ENCODE measurements around the gene OTUB1. TPM values are rescaled to one million over a fixed set of nuclear protein-coding genes. Genes with fewer than 3 reads are reported as not detected.
"Not testable (repeated sequence)": the region's sequence is repeated elsewhere in the genome, so short reads cannot be mapped to it uniquely, and the experiment has no call there.

OTUB1 gene
- total RNA-seq, 1 experiment from 2014 or later = 97.3 TPM

DNA sequence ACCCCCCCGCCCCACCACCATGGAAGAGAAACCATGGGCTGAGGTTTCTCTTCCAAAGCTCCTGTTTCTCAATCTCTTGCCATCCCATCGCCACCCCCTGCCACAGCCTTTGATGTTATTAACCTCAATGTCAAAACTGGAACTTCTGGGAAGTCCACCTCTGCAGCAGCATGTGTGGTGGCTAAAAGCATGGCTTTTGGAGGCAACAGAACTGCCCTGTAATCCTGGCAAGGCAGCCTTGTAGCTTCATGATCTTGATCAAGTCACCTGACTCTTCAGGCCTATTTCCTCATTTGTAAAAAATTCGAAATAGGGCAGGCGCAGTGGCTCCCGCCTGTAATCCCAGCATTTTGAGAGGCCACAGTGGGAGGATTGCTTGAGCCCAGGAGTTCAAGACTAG is 15.3 kb upstream of the OTUB1 start:
- no peak for DNase-seq (ENCODE audit: low read depth)
- in situ Hi-C loops (cut with HindIII; ENCODE audit: low pct_unique_long_range_greater_than_20kb, low sequenced_read_pairs) = no loop called here

DNA sequence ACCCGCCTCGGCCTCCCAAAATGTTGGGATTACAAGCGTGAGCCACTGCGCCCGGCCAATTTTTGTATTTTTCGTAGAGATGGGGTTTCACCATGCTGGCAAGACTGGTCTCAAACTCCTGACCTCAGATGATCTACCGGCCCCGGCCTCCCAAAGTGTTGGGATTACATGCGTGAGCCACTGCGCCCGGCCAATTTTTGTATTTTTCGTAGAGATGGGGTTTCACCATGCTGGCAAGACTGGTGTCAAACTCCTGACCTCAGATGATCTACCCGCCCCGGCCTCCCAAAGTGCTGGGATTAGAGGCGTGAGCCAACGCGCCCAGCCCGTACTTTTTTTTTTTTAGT is 12.4 kb upstream of the OTUB1 start:
- DNase-seq (ENCODE audit: low read depth); in situ Hi-C loops (cut with HindIII; ENCODE audit: low pct_unique_long_range_greater_than_20kb, low sequenced_read_pairs): not testable (repeated sequence)

DNA sequence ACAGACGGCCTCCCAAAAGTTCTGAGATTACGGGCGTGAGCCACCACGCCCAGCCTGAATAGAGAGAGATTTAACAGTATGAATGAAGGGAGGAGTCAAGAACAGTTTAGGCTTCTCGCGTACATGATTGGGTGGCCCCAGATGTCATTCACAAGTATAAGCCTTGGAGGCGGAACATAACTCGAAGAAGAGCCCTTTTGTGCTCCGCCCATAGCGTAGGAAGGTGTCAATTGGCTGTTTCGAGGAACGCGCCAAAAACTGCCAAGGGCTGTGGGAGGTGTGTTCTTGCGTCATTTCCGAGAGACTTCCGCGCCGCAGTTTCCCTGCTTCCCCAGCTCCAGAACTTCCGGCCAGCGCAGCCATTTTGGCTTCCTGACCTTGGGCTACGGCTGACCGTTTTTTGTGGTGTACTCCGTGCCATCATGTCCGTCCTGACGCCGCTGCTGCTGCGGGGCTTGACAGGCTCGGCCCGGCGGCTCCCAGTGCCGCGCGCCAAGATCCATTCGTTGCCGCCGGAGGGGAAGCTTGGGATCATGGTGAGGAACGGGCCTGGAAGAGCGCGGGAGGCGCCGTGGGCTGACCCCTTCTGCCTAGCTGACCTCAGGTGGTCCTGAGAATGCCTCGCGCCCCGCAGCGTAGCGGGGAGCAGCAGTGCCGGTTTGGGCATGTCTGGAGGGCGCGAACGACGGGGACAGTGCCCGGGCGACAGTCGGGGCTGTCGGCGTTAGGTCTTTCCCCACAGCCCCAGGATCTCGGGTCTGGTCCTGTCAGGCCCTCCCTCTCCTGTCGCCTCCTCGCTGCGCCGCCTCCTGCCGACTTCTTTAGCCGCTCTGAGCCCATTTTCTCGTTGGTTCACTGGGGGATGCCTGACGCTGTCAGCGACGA is 11.7 kb upstream of the OTUB1 start, which contains the start of gene COX8A:
TSS of gene COX8A (plus strand) at position 362 of the 885 bp plus-strand sequence. CDS start at position 423, 61 bp downstream.
- DNase-seq (ENCODE audit: low read depth) = peak; percentile 98
- in situ Hi-C loops (cut with HindIII; ENCODE audit: low pct_unique_long_range_greater_than_20kb, low sequenced_read_pairs) = no loop called here

DNA sequence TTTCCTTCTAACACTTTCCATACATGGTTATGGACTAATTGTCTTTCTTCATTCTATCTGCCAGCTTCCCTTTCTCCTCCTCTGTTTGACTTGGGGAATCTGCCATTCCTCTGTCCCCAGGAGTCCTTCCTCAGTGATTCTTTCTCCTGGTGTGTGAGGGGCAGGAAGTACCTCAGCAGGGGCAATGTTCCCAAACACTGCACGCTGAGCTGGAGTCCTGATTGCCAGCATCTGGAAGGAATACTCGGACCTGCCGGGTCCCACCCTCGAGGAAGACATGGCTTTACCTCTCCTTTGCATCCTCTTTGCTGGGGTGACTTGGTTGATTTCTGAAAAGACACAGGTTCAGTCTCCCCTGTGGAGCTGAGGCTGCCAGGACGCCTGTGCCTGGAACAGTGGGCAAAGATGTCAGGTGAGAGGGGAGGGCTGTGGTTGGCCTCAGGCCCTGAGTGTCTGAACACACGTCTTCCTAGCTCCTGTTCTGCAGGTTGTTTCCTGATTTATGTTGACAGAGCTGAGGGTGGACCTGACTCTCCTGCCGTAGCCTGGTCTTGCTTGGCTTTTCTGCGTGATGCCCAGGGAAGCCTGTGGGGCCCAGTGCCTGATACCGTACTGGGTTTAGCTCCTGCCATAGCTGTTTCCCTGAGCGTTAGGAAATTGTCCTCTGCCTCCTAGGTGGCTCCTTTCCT is 7.5 kb upstream of the OTUB1 start:
- no peak for DNase-seq (ENCODE audit: low read depth)
- in situ Hi-C loops (cut with HindIII; ENCODE audit: low pct_unique_long_range_greater_than_20kb, low sequenced_read_pairs) = no loop called here

DNA sequence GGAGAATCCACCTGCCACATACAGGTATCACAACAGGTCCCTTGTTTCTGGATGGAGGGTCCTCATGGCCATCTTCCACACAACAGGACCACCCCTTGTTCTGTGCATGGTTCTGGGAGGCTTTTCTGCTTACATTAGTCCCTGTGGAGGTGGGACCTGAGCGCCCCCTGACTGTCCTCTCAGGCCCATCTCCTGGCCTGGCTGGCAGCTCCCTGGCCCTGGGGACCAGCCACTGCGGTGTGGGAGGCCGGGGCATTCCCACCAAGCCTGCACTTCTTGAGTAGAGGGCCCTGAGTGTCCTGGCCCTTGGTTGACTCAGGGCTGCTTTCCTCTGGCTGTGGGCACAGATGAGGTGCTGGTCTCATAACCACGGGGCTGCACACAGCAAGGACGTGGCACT is 6.8 kb upstream of the OTUB1 start:
- in situ Hi-C loops (cut with HindIII; ENCODE audit: low pct_unique_long_range_greater_than_20kb, low sequenced_read_pairs) = no loop called here

DNA sequence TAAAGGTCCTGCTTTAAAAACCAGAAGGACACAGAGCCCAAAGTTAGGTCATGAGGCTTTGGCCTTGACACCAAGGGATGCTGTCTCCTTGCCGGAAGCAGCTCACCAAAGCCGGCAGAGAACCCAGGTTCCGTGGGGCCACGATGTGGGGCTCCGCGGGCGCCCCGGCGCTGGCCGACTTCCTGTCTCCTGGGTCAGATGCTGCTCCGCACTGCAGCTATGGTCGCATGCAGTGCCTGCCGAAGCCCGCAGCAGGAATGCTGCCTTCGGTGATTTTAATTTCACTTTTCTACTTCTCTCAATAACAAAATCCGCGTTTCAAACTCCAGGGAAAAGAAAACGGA is 454 bp upstream of the OTUB1 start:
- no peak for DNase-seq (ENCODE audit: low read depth)
- in situ Hi-C loops (cut with HindIII; ENCODE audit: low pct_unique_long_range_greater_than_20kb, low sequenced_read_pairs) = no loop called here

More for the DNA sequence above, 6.8 kb upstream of the OTUB1 start:
- DNase-seq (ENCODE audit: low read depth) = no peak

DNA sequence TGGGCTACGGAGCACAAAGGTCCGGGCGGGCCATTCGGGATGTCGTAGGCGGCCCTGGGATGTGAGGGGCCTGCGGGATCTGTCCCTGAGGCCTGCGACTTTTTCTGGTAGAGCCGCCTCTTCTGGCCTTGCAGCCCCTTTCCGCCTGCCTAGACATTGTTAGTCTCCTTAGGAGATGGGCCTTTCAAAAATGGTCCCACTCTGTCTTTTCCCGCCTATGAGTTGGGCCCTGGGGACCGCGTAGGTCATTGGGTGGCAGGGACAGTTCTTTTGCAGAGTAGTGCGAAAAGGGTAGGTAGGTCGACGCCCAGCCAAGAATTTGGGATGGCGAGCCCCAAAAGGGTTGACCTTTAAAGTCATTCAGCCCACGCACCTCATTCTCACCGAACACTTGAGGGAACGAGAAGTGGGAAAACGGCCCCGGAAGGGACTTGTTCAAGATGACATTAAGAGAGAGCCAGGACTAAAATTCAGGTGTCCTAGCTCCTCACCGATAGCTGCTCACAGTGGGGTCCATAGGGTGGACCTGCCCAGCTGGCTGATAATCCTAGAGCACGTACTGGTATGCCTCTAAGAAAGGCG is 785 bp downstream of the OTUB1 start:
- no peak for DNase-seq (ENCODE audit: low read depth)
- in situ Hi-C loops (cut with HindIII; ENCODE audit: low pct_unique_long_range_greater_than_20kb, low sequenced_read_pairs) = no loop called here

DNA sequence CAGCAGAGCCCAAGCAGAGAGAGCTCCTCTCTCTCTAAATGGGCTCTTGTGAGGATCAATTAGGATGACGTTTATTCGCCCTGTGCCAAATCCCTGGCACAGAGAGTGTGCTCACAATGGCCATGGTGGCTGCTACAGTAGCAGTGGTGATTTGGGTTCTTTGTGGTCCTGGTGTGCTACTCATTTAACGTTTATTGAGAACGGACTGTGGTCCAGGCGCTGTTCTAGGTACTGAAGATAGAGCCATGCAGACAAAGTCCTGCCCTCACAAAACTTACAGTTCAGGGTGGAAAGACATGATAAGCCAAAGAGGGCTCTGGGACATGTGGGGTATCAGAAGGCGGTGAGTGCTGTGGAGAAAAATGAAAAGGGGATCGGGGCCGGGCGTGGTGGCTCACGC is 5.3 kb downstream of the OTUB1 start:
- in situ Hi-C loops (cut with HindIII; ENCODE audit: low pct_unique_long_range_greater_than_20kb, low sequenced_read_pairs) = no loop called here
- DNase-seq (ENCODE audit: low read depth) = no peak

DNA sequence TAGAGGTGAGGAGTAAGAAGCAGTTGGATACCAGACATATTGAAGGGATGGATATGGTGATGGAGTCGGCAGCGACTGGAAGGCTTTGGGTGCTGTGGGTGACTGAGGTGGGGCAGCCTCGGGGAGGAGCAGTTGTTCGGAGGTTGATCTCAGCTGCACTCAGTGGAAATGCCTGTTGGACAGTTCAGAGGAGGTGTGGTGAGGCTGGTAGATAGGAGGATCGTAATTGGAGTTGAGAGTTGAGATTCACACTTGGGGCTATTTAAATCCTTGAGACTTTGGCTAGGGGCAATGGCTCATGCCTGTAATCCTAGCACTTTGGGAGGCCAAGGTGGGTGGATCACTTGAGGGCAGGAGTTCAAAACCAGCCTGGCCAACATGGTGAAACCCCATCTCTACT is 6.9 kb downstream of the OTUB1 start:
- in situ Hi-C loops (cut with HindIII; ENCODE audit: low pct_unique_long_range_greater_than_20kb, low sequenced_read_pairs) = no loop called here
- no peak for DNase-seq (ENCODE audit: low read depth)

DNA sequence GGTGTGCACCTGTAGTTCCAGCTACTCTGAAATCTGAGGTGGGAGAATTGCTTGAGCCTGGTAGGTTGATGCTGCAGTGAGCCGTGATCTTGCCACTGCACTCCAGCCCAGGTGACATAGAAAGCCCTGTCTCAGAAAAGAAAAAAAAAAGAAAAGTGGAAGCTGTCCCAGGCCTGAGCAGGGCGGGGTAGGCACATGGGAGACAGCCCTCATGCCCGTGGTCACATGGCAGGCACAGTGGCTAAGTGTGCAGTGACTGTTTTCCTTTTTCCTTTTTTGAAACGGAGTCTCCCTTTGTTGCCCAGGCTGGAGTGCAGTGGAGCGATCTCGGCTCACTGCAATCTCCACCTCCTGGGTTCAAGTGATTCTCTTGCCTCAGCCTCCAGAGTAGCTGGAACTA is 7.8 kb downstream of the OTUB1 start:
- DNase-seq (ENCODE audit: low read depth) = no peak
- in situ Hi-C loops (cut with HindIII; ENCODE audit: low pct_unique_long_range_greater_than_20kb, low sequenced_read_pairs) = no loop called here

DNA sequence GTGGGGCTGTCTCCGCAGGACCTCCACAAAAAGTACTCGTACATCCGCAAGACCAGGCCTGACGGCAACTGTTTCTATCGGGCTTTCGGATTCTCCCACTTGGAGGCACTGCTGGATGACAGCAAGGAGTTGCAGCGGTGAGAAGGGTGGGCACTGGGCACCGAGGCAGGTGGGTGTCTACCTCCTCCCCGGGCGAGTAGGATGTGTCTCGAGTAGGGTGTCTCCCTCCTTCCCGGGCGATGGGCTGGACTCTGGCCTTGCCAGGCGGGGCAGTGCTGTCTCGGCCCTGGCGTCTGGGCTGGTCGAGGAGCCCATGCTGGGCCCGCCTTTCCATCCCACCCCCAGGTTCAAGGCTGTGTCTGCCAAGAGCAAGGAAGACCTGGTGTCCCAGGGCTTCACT is 10.3 kb downstream of the OTUB1 start:
- DNase-seq (ENCODE audit: low read depth) = no peak
- in situ Hi-C loops (cut with HindIII; ENCODE audit: low pct_unique_long_range_greater_than_20kb, low sequenced_read_pairs) = no loop called here

DNA sequence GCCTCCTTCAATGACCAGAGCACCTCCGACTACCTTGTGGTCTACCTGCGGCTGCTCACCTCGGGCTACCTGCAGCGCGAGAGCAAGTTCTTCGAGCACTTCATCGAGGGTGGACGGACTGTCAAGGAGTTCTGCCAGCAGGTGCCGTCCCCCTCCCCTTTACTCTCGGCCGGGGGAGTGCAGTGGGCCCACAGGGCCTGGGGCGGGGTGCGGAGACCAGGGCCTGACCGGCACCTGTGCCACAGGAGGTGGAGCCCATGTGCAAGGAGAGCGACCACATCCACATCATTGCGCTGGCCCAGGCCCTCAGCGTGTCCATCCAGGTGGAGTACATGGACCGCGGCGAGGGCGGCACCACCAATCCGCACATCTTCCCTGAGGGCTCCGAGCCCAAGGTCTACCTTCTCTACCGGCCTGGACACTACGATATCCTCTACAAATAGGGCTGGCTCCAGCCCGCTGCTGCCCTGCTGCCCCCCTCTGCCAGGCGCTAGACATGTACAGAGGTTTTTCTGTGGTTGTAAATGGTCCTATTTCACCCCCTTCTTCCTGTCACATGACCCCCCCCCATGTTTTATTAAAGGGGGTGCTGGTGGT is 11.0 kb downstream of the OTUB1 start:
- no peak for DNase-seq (ENCODE audit: low read depth)
- in situ Hi-C loops (cut with HindIII; ENCODE audit: low pct_unique_long_range_greater_than_20kb, low sequenced_read_pairs) = no loop called here

DNA sequence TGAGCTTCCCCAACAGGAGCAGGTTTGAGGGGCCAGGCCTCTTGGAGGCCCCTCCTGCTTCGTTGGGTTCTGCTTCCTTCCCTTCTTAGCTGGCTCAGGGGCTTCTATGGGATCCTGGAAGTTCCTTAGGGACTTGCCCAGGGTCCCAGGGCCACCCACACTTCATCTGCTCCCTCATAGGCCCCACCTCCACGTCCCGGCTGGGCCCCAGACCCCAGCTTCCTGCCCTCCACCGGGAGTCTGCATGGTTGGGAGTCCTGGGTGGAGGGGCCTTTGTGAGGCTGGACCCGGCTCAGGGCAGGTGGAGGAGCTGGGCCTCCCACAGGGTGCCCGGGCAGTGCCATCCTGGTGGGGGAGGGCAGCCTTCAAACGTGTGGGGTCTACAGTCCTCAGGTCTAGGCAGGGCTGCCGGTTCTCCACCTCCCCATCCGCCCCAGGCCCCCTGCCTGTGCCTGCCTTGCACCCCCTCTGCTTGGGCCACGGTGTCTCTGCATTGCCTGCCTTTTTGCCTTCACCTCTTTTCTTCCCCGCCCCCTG is 11.6 kb downstream of the OTUB1 start:
- no peak for DNase-seq (ENCODE audit: low read depth)
- in situ Hi-C loops (cut with HindIII; ENCODE audit: low pct_unique_long_range_greater_than_20kb, low sequenced_read_pairs) = no loop called here

DNA sequence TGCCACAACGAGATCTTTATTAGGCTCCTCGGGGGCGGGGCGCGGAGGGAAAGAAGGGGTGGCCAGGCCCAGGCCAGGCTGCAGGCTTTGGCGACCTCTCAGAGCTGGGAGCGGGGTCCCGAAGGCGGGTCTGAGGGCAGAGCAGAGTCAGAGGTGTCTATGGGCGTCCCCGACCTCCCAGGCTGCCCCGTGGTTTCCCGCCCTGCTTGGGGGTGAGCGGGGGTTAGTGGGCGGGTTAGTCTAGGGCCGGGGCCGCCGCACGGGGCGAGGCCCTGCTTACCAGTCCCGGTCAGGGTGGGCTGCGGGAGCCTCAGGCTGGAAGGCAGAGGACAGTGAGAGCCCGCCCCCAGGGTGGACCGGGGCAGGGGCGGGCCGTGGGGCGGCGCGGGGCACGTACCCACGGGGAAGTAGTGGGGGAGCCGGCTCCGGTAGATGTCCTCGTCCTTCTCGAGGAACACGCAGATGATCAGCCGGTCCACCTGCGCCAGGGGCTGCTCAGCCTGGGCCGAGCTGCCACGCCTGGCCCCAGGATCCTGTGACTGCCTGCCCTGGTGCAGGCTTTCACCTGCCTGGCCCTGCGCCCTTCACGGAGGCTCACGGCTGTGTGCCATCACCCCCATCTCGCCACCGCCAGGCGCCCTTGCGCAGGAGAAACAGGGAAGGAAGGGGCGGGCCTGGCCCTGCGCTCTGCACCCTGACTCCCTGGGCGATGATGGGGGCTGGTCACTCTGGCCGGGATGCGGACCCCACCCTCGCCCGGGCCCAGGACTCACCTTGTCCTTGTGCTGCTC is 12.5 kb downstream of the OTUB1 start:
- in situ Hi-C loops (cut with HindIII; ENCODE audit: low pct_unique_long_range_greater_than_20kb, low sequenced_read_pairs) = no loop called here
- no peak for DNase-seq (ENCODE audit: low read depth)

DNA sequence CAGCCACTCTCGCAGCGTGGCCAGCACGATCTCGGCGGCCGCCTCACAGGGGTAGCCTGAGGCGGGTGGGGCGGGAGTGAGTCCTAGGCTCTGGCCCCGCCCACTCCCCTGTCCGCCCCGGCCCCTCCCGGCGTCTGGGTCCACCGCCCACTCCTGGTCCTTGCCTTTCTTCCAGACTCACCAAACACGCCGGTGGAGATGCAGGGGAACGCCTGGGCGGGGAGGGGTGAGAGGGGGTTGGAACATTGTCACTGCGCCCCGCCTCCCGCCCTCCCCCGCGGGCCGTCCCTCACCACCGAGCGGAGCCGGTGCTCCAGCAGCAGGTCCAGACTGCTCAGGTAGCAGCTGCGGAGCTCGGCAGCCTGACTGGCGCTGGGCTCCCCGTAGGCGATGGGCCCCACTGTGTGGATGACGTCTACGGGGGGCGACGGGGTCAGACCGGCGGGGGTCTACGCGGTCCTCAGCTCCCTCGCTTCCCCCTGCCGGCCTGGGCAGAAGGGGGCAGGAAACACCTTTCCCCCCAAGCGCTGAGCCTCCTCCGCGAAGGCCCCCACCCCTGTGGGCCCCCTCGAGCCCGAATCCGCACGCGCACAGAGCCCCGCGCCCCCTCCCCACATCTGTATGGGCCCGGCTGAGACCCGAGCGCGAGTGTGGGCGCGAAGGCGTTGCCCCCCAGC is 13.2 kb downstream of the OTUB1 start:
- DNase-seq (ENCODE audit: low read depth) = no peak
- in situ Hi-C loops (cut with HindIII; ENCODE audit: low pct_unique_long_range_greater_than_20kb, low sequenced_read_pairs) = no loop called here

DNA sequence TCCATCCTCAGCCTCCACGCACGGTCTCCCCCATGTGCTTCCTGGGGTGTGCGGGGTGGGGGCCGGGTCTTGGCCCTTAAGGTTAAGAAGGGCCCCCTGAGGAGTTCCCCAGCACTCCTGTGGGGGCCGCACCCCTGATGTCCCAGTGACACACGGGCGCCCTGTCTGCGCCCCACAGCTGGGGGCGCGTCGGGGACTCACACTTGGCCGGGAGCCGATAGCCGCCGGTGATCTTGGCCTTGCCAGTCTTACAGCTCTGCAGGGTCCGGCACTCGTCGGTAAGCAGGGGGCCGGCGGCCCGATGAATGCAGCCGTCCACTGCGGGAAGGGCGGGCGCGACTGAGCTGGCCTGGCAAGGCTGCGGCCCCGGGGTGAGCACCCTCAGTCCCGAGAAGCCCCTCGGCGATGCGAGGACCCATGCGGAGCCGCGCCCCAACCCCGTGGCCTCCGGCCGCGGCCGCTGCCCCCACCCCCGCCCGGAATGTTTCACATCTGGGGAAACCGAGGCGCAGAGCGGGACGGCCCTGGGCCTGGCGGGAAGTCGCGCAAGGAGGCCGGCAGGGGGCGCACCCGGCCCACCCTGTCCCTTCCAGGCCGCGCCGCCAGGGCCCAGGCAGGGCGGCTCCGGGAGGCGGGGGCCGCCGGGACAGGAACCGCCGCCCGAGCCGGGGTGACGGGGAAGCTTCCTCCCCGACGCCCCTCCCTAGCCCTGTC is 13.9 kb downstream of the OTUB1 start:
- no peak for DNase-seq (ENCODE audit: low read depth)

More for the DNA sequence above, 13.9 kb downstream of the OTUB1 start:
- in situ Hi-C loops (cut with HindIII; ENCODE audit: low pct_unique_long_range_greater_than_20kb, low sequenced_read_pairs) = no loop called here
